A549 (cell line): ENCODE measurements around the gene ZNF282. TPM values are rescaled to one million over a fixed set of nuclear protein-coding genes. Genes with fewer than 3 reads are reported as not detected.

Source experiments
- ATAC-seq, 2 experiments: fragments of 200-7000 bp in 1 of 2; fragments of >200 bp in 1 of 2; cut with Nextera tagmentation in 1 of 2; cut with Tn5 transposase in 1 of 2; 3 replicates each; pipeline versions ENCODE4 v1.8.0 to v1.9.1; 2018 to 2020; ENCODE audit warnings: mild to moderate bottlenecking in 1 of 2, moderate library complexity in 1 of 2
- CTCF ChIA-PET: fragments of 300-600 bp; sonication (Branson Sonifier 250); formaldehyde crosslinking; extraction: SDS; loops from one replicate; lab custom pipeline; 2021; ENCODE audit warnings: antibody characterized with exemption, inconsistent platforms; lab: Yijun Ruan, JAX
- POLR2A ChIA-PET: fragments of 350-600 bp; formaldehyde crosslinking; extraction: SDS; loops from one replicate; lab custom pipeline; 2021; ENCODE audit warnings: antibody characterized with exemption, inconsistent platforms; lab: Yijun Ruan, JAX
- DNase-seq, 2 experiments: peaks; one replicate each; pipeline versions ENCODE4 v3.0.0 to v3.0.0-alpha.2; 2011 to 2016; ENCODE audit warnings: low read depth in 1 of 2, low spot score in 1 of 2
- FAIRE-seq: peaks from 2 replicates; lab custom pipeline; 2011; peaks lifted over from hg19 to GRCh38; lab: Jason Lieb, UNC
- H3K27ac ChIP-seq, 2 experiments: fragments of >200 bp; sonication (Bioruptor Twin); formaldehyde crosslinking; 3 replicates each; pipeline ENCODE4 v1.5.1; 2016 to 2017
- H3K4me1 ChIP-seq: fragments of >200 bp; sonication (Bioruptor Twin); formaldehyde crosslinking; 3 replicates; pipeline ENCODE4 v1.6.1; 2016
- H3K4me2 ChIP-seq: fragments of >200 bp; sonication (Bioruptor Twin); formaldehyde crosslinking; 3 replicates; pipeline ENCODE4 v1.6.1; 2016
- H3K4me3 ChIP-seq: fragments of >200 bp; sonication (Bioruptor Twin); formaldehyde crosslinking; 3 replicates; pipeline ENCODE4 v1.5.1; 2016
- H3K9me3 ChIP-seq: fragments of >200 bp; sonication (Bioruptor Twin); formaldehyde crosslinking; 3 replicates; pipeline ENCODE4 v1.6.1; 2016
- BHLHE40 ChIP-seq: IDR thresholded peaks from 2 replicates; pipeline ENCODE4 v1.6.1; 2012; ENCODE audit warnings: low read depth, low read length, inconsistent platforms
- CEBPB ChIP-seq, 2 experiments: fragments of >200 bp in 1 of 2; sonication (Bioruptor Twin) in 1 of 2; formaldehyde crosslinking in 1 of 2; IDR thresholded peaks; 2 replicates each; pipeline ENCODE4 v1.6.1; 2012 to 2016
- CHD4 ChIP-seq: fragments of 200-600 bp; sonication (generic); IDR thresholded peaks from 2 replicates; pipeline ENCODE4 v1.6.1; 2016; ENCODE audit warnings: antibody characterized with exemption, mild to moderate bottlenecking, borderline replicate concordance
- ESRRA ChIP-seq: fragments of 150-350 bp; IDR thresholded peaks from 2 replicates; pipeline ENCODE4 v1.6.1; 2014; ENCODE audit warnings: mild to moderate bottlenecking, low read length, borderline replicate concordance
- FOSL2 ChIP-seq, 2 experiments: fragments of 450-650 bp in 1 of 2; fragments of >200 bp in 1 of 2; sonication (Bioruptor Twin) in 1 of 2; formaldehyde crosslinking; IDR thresholded peaks; 2 replicates each; pipeline versions ENCODE4 v1.5.0 to v1.6.1; 2016 to 2020; ENCODE audit warnings: mild to moderate bottlenecking in 1 of 2, moderate library complexity in 1 of 2
- FOXS1 ChIP-seq: fragments of 250-450 bp; sonication (Bioruptor Pico); IDR thresholded peaks from 2 replicates; pipeline ENCODE4 v1.5.0; 2020; ENCODE audit warnings: mild to moderate bottlenecking, moderate library complexity
- HDAC2 ChIP-seq: fragments of 200-600 bp; sonication (generic); IDR thresholded peaks from 2 replicates; pipeline ENCODE4 v1.6.1; 2016
- HES2 ChIP-seq: fragments of >200 bp; sonication (Bioruptor Twin); formaldehyde crosslinking; IDR thresholded peaks from 2 replicates; pipeline ENCODE4 v1.6.1; 2016
- HOXA7 ChIP-seq: fragments of 250-450 bp; sonication (Bioruptor Pico); IDR thresholded peaks from 2 replicates; pipeline ENCODE4 v1.5.0; 2020; ENCODE audit warnings: mild to moderate bottlenecking, moderate library complexity
- HOXB13 ChIP-seq: fragments of 250-450 bp; sonication (Bioruptor Pico); IDR thresholded peaks from 2 replicates; pipeline ENCODE4 v1.5.0; 2020; ENCODE audit warnings: low read depth, mild to moderate bottlenecking, moderate library complexity
- JUN ChIP-seq, 2 experiments: fragments of >200 bp; sonication (Bioruptor Twin); formaldehyde crosslinking; IDR thresholded peaks; 2 replicates in 1 of 2; 3 replicates in 1 of 2; pipeline ENCODE4 v1.6.1; 2016 to 2017
- KDM1A ChIP-seq: fragments of 200-600 bp; sonication (generic); IDR thresholded peaks from 2 replicates; pipeline ENCODE4 v1.6.1; 2016; ENCODE audit warnings: low read depth, mild to moderate bottlenecking
- MAFK ChIP-seq: fragments of 450-650 bp; IDR thresholded peaks from 2 replicates; pipeline ENCODE4 v1.6.1; 2014; ENCODE audit not compliant: partially characterized antibody
- MAX ChIP-seq: IDR thresholded peaks from 2 replicates; pipeline ENCODE4 v1.6.1; 2012
- NR3C1 ChIP-seq: fragments of >200 bp; sonication (Bioruptor Twin); formaldehyde crosslinking; IDR thresholded peaks from 3 replicates; pipeline ENCODE4 v1.6.1; 2017
- PBX3 ChIP-seq: IDR thresholded peaks from 2 replicates; pipeline ENCODE4 v1.6.1; 2012
- PHF8 ChIP-seq: fragments of 200-600 bp; sonication (generic); IDR thresholded peaks from 2 replicates; pipeline ENCODE4 v1.6.1; 2016; ENCODE audit warnings: low read depth, mild to moderate bottlenecking, antibody characterized with exemption, moderate library complexity, borderline replicate concordance
- POLR2A ChIP-seq: IDR thresholded peaks from 2 replicates; pipeline ENCODE4 v1.6.1; 2012; ENCODE audit warnings: mild to moderate bottlenecking, low read length
- POLR2AphosphoS2 ChIP-seq: conservative IDR thresholded peaks from 2 replicates; pipeline ENCODE4 v1.6.1; 2012; ENCODE audit warnings: low read length, improper control_type of control experiment, inconsistent platforms
- RAD21 ChIP-seq, 2 experiments: fragments of >200 bp in 1 of 2; sonication (Bioruptor Twin) in 1 of 2; formaldehyde crosslinking in 1 of 2; IDR thresholded peaks in 1 of 2; conservative IDR thresholded peaks in 1 of 2; 2 replicates in 1 of 2; 3 replicates in 1 of 2; pipeline ENCODE4 v1.6.1; 2012 to 2018; ENCODE audit warnings: inconsistent platforms in 1 of 2
- RFX5 ChIP-seq: fragments of 450-650 bp; IDR thresholded peaks from 2 replicates; pipeline ENCODE4 v1.7.1; 2014; ENCODE audit warnings: antibody characterized with exemption, mild to moderate bottlenecking, moderate library complexity
- RNF2 ChIP-seq: fragments of 200-600 bp; sonication (generic); IDR thresholded peaks from 2 replicates; pipeline ENCODE4 v1.6.1; 2016; ENCODE audit warnings: low read depth, mild to moderate bottlenecking, antibody characterized with exemption, moderate library complexity, borderline replicate concordance
- SMC3 ChIP-seq: fragments of >200 bp; sonication (Bioruptor Twin); formaldehyde crosslinking; IDR thresholded peaks from 3 replicates; pipeline ENCODE4 v1.6.1; 2018; ENCODE audit warnings: inconsistent platforms
- SREBF2 ChIP-seq: fragments of 450-650 bp; IDR thresholded peaks from 2 replicates; pipeline ENCODE4 v1.6.1; 2014; ENCODE audit warnings: mild to moderate bottlenecking, moderate library complexity
- TP53 ChIP-seq: fragments of 250-450 bp; sonication (Bioruptor Pico); IDR thresholded peaks from 2 replicates; pipeline ENCODE4 v1.5.0; 2021; ENCODE audit warnings: mild to moderate bottlenecking, moderate library complexity
- ZNF302 ChIP-seq: fragments of 250-450 bp; sonication (Bioruptor Pico); IDR thresholded peaks from 2 replicates; pipeline ENCODE4 v1.9.0; 2021; ENCODE audit warnings: inconsistent platforms, mild to moderate bottlenecking, moderate library complexity
- WGBS: methylation state at CpG from one replicate; pipeline ENCODE4 v1.1.6; 2017; ENCODE audit errors: missing lambda C conversion rate; 5-methylcytosine and 5-hydroxymethylcytosine counted together
- polyA plus RNA-seq, 4 experiments: library from polyadenylated mRNA; depleted of rRNA in 3 of 4; stranded (reverse); fragments of >200 nt; fragmentation: RNase III in 1 of 4; extraction: RNeasy Plus Mini Kit Qiagen cat#74134 plus additional on column Dnase treatment in 1 of 4; gene quantifications; 2 replicates in 3 of 4; 3 replicates in 1 of 4; pipeline ENCODE4 v1.2.3, GENCODE V29; 2011 to 2017
- TF ChIP-seq, protein P1 (sequence below): fragments of 450-650 bp; IDR thresholded peaks from 2 replicates; pipeline ENCODE4 v1.6.1; 2014; ENCODE audit warnings: antibody characterized with exemption

The ZNF282 gene
- polyA plus RNA-seq, 2 of the 4 experiments (the other 2 are of a cell fraction) = 11.9 to 18.4 TPM

GRCh38 chr7:149239345-149240143 lies 44.2 kb downstream of the ZNF282 start, which contains the start of gene ZNF212 (continued):
- TF ChIP-seq POLR2A = 0 out of 2 replicates have a peak, but pooled peaks have one; percentile 10
- TF ChIP-seq MAX = peak; percentile 75; the same call in 1 of the 2 replicates
- 0 out of 2 replicates have a peak, but pooled peaks have one; percentile 7 for TF ChIP-seq BHLHE40
- no peak for TF ChIP-seq MAFK
- TF ChIP-seq RAD21 (conservative IDR thresholded peaks at IDR 0.05 in 1 of 2, IDR thresholded peaks at IDR 0.05 in 1 of 2) = peak in 1 of 2 experiments; percentile 38; a peak in 3 of 5 replicates
- TF ChIP-seq PHF8 = peak; percentile 37; the same call in 1 of the 2 replicates
- peak; percentile 54 for TF ChIP-seq SMC3
- no peak for TF ChIP-seq TP53 (CRISPR knock-in tag)
- TF ChIP-seq PBX3 = peak; percentile 65; the same call in 1 of the 2 replicates

DNA sequence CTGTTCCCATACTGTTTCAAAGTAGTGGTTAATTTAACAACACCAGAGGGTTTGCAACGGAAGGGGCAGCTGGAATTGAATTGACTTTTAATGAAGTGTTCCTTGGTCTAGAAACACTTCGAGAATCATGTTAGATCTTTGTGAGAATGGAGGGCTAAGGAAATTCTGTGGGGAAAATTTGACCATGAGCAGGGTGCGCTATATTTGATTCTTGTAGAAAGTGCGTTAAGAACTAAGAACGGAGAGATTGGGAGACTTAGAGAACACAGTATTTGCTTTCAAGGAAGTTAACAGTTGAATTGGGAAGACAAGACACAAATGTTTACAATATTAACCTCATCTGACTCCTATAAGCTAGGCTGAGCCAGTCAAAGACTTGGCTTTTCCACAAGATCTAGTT lies 45.3 kb downstream of the ZNF282 start:
- no peak for TF ChIP-seq ZNF302 (CRISPR knock-in tag)
- TF ChIP-seq SREBF2 = no peak
- TF ChIP-seq RNF2 = no peak
- TF ChIP-seq FOXS1 = no peak
- no peak for TF ChIP-seq HDAC2
- ChIA-PET CTCF (interaction anchor here (1.0 to 2.4 kb wide), 3 partner anchors 21 to 115 kb away, joined by 3 to 13 read pairs (median 7); partner anchors contain the start of genes ZNF282, ZNF425 and ZNF783), POLR2A (interaction anchor here (1.5 kb wide), 1 partner anchor 21 kb away, joined by 4 read pairs; the partner anchor contains the start of gene ZNF783)
- Histone ChIP-seq H3K4me3 (peak overlapping the region; percentile 74), H3K4me1 (peaks cover 22% of the 10 kb centered on the region), H3K9me3 (peaks cover 12% of the 10 kb centered on the region), H3K4me2 (peak overlapping the region; percentile 95), H3K27ac (no peak overlapping the region; a peak in 1 of 6 replicates)
- FAIRE-seq (no peak), ATAC-seq (no peak), DNase-seq (no peak)
- WGBS = 78% methylated on average over 5 of the region's 5 CpGs

GRCh38 chr7:149241696-149242095 lies 46.4 kb downstream of the ZNF282 start:
- DNase-seq (no peak), FAIRE-seq (no peak), ATAC-seq (no peak)
- POLR2A ChIA-PET = no interaction called here
- TF ChIP-seq KDM1A = no peak
- no peak for TF ChIP-seq SREBF2
- Histone ChIP-seq H3K4me1 (peaks cover 22% of the 10 kb centered on the region), H3K4me3 (no peak overlapping the region), H3K4me2 (no peak overlapping the region), H3K9me3 (peaks cover 12% of the 10 kb centered on the region), H3K27ac (no peak overlapping the region)
- CTCF ChIA-PET = interaction anchor here (0.7 to 2.4 kb wide), 4 partner anchors 17 to 95 kb away, joined by 3 to 13 read pairs (median 6); partner anchors contain the start of genes ZNF282, ZNF398 and ZNF783
- 86% methylated on average over 5 of the region's 5 CpGs for WGBS

- DNase-seq (no peak), FAIRE-seq (no peak), ATAC-seq (no peak; a peak in 1 of 6 replicates)
- ChIA-PET CTCF (interaction anchor here (0.7 to 8.6 kb wide), 2 partner anchors 17 to 34 kb away, joined by 3 to 78 read pairs; partner anchors contain the start of gene ZNF783), POLR2A (no interaction called here)
- Histone ChIP-seq H3K27ac (no peak overlapping the region), H3K4me3 (no peak overlapping the region), H3K4me1 (peaks cover 6% of the 10 kb centered on the region; the same call in 1 of the 3 replicates), H3K4me2 (no peak overlapping the region), H3K9me3 (peaks cover 12% of the 10 kb centered on the region)
- 69% methylated on average over 5 of the region's 5 CpGs for WGBS
- no peak for TF ChIP-seq HOXB13
- TF ChIP-seq JUN (IDR thresholded peaks at IDR 0.05) = no peak
- no peak for TF ChIP-seq MAX
- TF ChIP-seq POLR2AphosphoS2 = no peak
- no peak for TF ChIP-seq ESRRA
- TF ChIP-seq CHD4 = no peak
- TF ChIP-seq FOXS1 = no peak
- TF ChIP-seq HES2 = no peak
- no peak for TF ChIP-seq HOXA7 (CRISPR knock-in tag)
- no peak for TF ChIP-seq ZNF302 (CRISPR knock-in tag)
- TF ChIP-seq KDM1A = no peak
- TF ChIP-seq SREBF2 = no peak
- TF ChIP-seq SMC3 = no peak
- no peak for TF ChIP-seq FOSL2 (IDR thresholded peaks at IDR 0.05)
- TF ChIP-seq FOSL2 (CRISPR knock-in tag; IDR thresholded peaks at IDR 0.05) = no peak
- TF ChIP-seq RFX5 = no peak
- TF ChIP-seq, protein P1, sequence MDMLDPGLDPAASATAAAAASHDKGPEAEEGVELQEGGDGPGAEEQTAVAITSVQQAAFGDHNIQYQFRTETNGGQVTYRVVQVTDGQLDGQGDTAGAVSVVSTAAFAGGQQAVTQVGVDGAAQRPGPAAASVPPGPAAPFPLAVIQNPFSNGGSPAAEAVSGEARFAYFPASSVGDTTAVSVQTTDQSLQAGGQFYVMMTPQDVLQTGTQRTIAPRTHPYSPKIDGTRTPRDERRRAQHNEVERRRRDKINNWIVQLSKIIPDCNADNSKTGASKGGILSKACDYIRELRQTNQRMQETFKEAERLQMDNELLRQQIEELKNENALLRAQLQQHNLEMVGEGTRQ = no peak
- TF ChIP-seq NR3C1 = no peak
- TF ChIP-seq CEBPB (IDR thresholded peaks at IDR 0.05) = no peak
These were observed 49.9 kb downstream of the ZNF282 start for GRCh38 chr7:149245244-149245643.
